Bronchial epithelial cell (primary cell): ENCODE results near the gene EPB41. TPM values are rescaled to one million over a fixed set of nuclear protein-coding genes. Genes with fewer than 3 reads are reported as not detected.
A peak's percentile ranks its signal among the peaks of the same experiment; 100 is the strongest.

Experiments
- DNase-seq: peaks from one replicate; pipeline ENCODE4 v3.0.0-alpha.2; 2010; ENCODE audit warnings: low read depth
- FAIRE-seq: peaks from 2 replicates; lab custom pipeline; 2011; peaks lifted over from hg19 to GRCh38; lab: Jason Lieb, UNC
- H3K27me3 ChIP-seq: 2 replicates; pipeline ENCODE4 v1.5.1; 2011; ENCODE audit warnings: low read length; ENCODE audit not compliant: control insufficient read depth, insufficient read depth
- H3K36me3 ChIP-seq: 2 replicates; pipeline ENCODE4 v1.5.1; 2011; ENCODE audit warnings: low read length; ENCODE audit not compliant: control insufficient read depth, insufficient read depth
- H3K4me3 ChIP-seq: 2 replicates; pipeline ENCODE4 v1.5.1; 2011; ENCODE audit warnings: mild to moderate bottlenecking, low read depth, low read length, control low read depth
- total RNA-seq: library from RNA; depleted of rRNA; stranded (reverse); fragments of >200 nt; gene quantifications from 2 replicates; pipeline ENCODE4 v1.2.1, GENCODE V29; 2014
- TF ChIP-seq, protein P1 (sequence below): IDR thresholded peaks from 2 replicates; pipeline ENCODE4 v1.5.1; 2011; ENCODE audit warnings: mild to moderate bottlenecking, moderate library complexity, low read length, control low read depth, inconsistent platforms; ENCODE audit not compliant: insufficient read depth, severe bottlenecking

Gene EPB41
- total RNA-seq, 1 donor from 2014 or later, result 21.6 TPM

DNA sequence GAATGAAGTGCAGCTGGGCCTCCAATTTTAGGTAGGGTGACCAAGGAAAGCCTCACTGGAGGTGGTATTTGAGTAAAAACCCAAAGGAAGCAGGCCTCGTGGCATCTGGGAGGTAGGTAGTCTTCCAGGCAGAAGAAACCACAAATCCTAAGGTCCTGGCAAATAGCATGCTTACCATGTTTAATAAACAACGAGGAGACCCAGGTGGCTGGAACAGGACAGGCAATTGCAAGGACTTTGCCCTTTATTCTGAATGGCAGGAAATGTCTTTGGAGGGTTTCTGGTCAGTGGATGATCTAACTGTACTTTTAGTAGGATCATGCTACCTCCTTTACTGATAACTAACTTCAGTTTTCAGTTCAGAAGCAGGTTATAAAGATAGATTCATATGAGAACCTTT is 52.2 kb downstream of the EPB41 start:
- H3K4me3 ChIP-seq, result no peak overlapping the region
- no peaks in the 10 kb centered on the region for H3K36me3 ChIP-seq
- DNase-seq (no peak), FAIRE-seq (no peak)
- H3K27me3 ChIP-seq, result no peaks in the 10 kb centered on the region
- TF ChIP-seq, protein P1, sequence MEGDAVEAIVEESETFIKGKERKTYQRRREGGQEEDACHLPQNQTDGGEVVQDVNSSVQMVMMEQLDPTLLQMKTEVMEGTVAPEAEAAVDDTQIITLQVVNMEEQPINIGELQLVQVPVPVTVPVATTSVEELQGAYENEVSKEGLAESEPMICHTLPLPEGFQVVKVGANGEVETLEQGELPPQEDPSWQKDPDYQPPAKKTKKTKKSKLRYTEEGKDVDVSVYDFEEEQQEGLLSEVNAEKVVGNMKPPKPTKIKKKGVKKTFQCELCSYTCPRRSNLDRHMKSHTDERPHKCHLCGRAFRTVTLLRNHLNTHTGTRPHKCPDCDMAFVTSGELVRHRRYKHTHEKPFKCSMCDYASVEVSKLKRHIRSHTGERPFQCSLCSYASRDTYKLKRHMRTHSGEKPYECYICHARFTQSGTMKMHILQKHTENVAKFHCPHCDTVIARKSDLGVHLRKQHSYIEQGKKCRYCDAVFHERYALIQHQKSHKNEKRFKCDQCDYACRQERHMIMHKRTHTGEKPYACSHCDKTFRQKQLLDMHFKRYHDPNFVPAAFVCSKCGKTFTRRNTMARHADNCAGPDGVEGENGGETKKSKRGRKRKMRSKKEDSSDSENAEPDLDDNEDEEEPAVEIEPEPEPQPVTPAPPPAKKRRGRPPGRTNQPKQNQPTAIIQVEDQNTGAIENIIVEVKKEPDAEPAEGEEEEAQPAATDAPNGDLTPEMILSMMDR, result no peak

DNA sequence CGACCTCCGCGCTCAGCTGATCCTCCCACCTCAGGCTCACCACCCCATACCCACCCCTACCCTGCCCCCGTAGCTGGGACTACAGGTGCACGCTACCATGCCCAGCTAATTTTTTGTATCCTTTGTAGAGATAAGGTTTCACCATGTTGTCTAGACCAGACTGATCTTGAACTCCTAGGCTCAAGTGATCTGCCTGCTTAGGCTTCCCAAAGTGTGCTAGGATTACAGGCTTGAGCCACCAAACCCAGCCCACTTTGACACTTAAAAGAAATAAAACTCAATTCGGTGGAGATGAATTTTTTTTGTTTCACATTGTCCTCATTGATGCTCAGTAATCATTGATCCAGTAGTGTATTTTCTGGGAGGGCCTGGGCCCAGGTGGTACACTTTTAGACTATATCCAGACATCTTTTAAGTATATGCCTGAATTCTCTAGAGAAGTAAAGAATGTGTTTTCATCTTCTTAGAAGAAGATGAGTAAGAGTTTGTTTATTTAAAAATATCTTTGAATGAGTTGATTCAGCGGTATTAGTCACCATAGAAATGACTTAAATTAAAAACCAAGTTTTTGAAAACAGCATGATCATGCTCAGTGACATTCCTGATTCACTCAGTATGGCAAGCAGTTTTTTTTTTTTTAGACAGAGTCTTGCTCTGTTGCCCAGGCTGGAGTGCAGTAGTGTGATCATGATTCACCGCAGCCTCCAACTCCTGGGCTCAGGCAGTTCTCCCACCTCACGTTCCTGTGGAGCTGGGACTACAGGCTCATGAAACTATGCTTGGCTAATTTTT is 57.8 kb downstream of the EPB41 start:
- TF ChIP-seq, protein P1, result no peak
- FAIRE-seq (no peak), DNase-seq (peak; percentile 98)
- Histone ChIP-seq H3K36me3 (no peaks in the 10 kb centered on the region), H3K4me3 (no peak overlapping the region), H3K27me3 (no peaks in the 10 kb centered on the region)

DNA sequence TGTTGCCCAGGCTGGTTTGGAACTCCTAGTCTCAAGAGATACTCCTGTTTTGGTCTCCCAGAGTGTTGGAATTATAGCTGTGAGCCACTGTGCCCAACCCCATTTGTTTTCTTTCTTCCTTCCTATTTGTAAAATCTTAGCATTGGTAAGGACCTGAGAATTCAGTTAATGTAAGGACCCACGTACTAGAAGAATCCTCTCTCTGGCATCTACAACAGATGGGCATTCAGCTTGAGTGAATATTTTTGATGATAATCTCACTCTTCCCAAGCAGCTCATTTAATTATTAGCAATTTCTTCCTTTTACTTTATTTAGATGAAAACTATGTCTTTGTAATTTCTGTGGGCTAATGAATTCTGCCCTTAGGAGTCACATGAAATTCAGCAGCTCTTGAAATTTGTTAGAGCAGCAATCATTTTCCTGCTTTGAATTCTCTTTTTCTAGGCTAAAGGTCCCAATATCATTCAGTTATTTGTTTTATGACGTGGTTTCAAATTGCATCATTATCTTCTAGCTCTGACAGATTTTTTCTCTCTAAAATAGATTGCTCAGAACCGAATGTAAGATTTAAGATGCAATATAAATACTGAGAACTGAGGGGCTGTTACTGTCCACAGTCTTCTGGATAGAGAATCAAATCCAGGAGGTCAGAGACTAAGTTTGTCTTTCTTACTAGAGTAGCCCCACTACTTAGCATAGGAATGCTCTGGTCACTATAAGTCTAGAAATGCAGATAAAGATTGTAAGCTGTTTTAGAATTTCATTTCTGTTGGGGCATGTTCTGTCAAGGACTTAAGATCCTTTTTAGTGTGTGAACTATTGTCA is 59.4 kb downstream of the EPB41 start:
- H3K27me3 ChIP-seq, result no peaks in the 10 kb centered on the region
- no peak for FAIRE-seq
- H3K4me3 ChIP-seq, result no peak overlapping the region
- DNase-seq, result peak; percentile 70
- TF ChIP-seq, protein P1, result no peak
- no peaks in the 10 kb centered on the region for H3K36me3 ChIP-seq

DNA sequence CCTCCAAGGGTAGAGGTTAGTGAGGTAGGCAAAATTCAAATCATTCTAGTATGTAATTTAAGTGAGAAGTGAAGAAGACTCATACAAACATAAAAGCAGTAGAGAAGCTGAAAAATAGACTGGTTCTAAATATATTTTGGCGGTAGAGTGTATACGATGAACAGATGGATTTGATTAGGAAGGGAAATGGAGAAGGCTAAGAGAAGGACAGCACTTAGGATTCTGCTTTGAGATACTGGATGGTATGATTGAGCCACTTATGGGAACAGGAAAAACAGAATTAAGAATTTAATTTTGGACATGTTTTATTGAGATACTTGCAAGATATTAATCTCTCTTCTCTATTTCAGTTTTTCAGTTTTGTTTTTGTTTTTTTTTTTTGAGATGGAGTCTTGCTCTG is 60.1 kb downstream of the EPB41 start:
- Histone ChIP-seq H3K27me3 (no peaks in the 10 kb centered on the region), H3K36me3 (no peaks in the 10 kb centered on the region), H3K4me3 (no peak overlapping the region)
- TF ChIP-seq, protein P1, result no peak
- no peak for FAIRE-seq
- DNase-seq, result no peak

DNA sequence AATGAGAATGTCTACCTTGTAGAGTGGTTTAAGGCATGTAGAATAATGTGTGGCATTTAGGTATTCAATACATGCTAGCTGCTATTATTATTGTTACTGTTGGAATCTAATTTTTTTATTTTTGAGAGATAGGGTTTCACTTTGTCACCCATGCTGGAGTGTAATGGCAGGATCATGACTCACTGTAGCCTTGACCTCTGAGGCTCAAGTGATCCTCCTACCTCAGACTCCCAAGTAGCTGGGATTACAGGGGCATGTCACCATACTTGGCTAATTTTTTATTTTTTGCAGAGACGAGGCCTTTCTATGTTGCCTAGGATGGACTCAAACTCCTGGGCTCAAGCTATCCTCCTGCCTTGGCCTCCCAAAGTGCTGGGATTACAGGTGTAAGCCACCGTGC is 61.9 kb downstream of the EPB41 start:
- no peaks in the 10 kb centered on the region for H3K27me3 ChIP-seq
- DNase-seq, result no peak
- no peak for FAIRE-seq
- TF ChIP-seq, protein P1, result no peak
- H3K36me3 ChIP-seq, result no peaks in the 10 kb centered on the region
- no peak overlapping the region for H3K4me3 ChIP-seq
